BLaER1 treated with 17β-estradiol and CSF1 and Interleukin-3, amounts not matched to agents 10 nM and 100 nM (cell line): Measurements from ENCODE around the gene PLEKHS1.
"Not testable (repeated sequence)": the region's sequence is repeated elsewhere in the genome, so short reads cannot be mapped to it uniquely, and the experiment has no call there.

Experiments used
- H3K27ac ChIP-seq, 11 experiments: shearing (Covaris generic); formaldehyde crosslinking; 2 replicates each; pipeline ENCODE4 v1.8.1; 2022
- H3K27me3 ChIP-seq, 11 experiments: shearing (Covaris generic); formaldehyde crosslinking; 2 replicates each; pipeline ENCODE4 v1.8.1; 2022
- H3K36me3 ChIP-seq, 11 experiments: shearing (Covaris generic); formaldehyde crosslinking; 2 replicates each; pipeline ENCODE4 v1.8.1; 2022
- H3K4me1 ChIP-seq, 10 experiments: shearing (Covaris generic); formaldehyde crosslinking; 2 replicates each; pipeline ENCODE4 v1.8.1; 2022
- H3K4me2 ChIP-seq, 11 experiments: shearing (Covaris generic); formaldehyde crosslinking; 2 replicates each; pipeline ENCODE4 v1.8.1; 2022
- H3K4me3 ChIP-seq, 10 experiments: shearing (Covaris generic); formaldehyde crosslinking; 2 replicates each; pipeline ENCODE4 v1.8.1; 2022
- H3K9ac ChIP-seq, 11 experiments: shearing (Covaris generic); formaldehyde crosslinking; 2 replicates each; pipeline ENCODE4 v1.8.1; 2022
- H3K9me3 ChIP-seq, 11 experiments: shearing (Covaris generic); formaldehyde crosslinking; replicated peaks in 1 of 11; 2 replicates each; pipeline ENCODE4 v1.8.1; 2022
- H4K20me1 ChIP-seq, 11 experiments: shearing (Covaris generic); formaldehyde crosslinking; 2 replicates each; pipeline ENCODE4 v1.8.1; 2022
- Cebpa-rat ChIP-seq, 11 experiments: shearing (Covaris generic); IDR thresholded peaks; 2 replicates each; pipeline ENCODE4 v1.8.1; 2022

Gene PLEKHS1

GRCh38 chr10:113823389-113823788 is 71.9 kb downstream of the PLEKHS1 start:
- no peak overlapping the region for H3K9ac ChIP-seq
- peaks cover under 1 to 38% (median 25%) of the 10 kb centered on the region in 11 experiments; a peak in 21 of 22 replicates for H3K9me3 ChIP-seq
- H3K4me3 ChIP-seq: no peak overlapping the region
- no peaks in the 10 kb centered on the region for H3K4me1 ChIP-seq
- H4K20me1 ChIP-seq: no peaks in the 10 kb centered on the region
- H3K4me2 ChIP-seq: no peak overlapping the region
- H3K36me3 ChIP-seq: no peaks in the 10 kb centered on the region
- no peaks in the 10 kb centered on the region for H3K27me3 ChIP-seq
- H3K27ac ChIP-seq: no peak overlapping the region
- no peak for TF ChIP-seq Cebpa-rat (IDR thresholded peaks at IDR 0.05)

DNA sequence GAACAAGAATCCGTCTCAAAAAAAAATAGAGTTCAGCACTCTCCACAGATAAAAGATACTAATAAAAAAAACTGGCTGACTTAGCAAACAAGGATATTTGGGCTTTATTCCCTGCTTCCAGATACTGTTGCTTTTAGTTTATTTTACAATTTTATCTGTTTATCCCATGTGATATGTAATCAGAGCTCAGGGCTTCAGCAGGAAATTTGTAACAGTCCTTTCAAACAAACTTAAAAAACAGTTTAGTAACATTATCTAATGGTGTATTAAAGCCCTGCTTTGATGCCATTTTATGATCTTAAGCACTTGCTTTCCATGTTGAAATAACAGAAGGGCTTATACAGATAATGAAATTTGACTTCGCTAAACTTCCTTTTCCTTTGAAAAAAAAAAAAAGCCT is 74.3 kb downstream of the PLEKHS1 start:
- no peak overlapping the region for H3K9ac ChIP-seq
- no peak overlapping the region for H3K4me2 ChIP-seq
- H3K4me1 ChIP-seq: no peaks in the 10 kb centered on the region
- no peaks in the 10 kb centered on the region for H3K36me3 ChIP-seq
- H4K20me1 ChIP-seq: no peaks in the 10 kb centered on the region
- TF ChIP-seq Cebpa-rat (IDR thresholded peaks at IDR 0.05): no peak
- no peak overlapping the region for H3K4me3 ChIP-seq
- peaks cover 13 to 50% (median 39%) of the 10 kb centered on the region in 11 experiments for H3K9me3 ChIP-seq
- H3K27ac ChIP-seq: no peak overlapping the region
- no peaks in the 10 kb centered on the region for H3K27me3 ChIP-seq

GRCh38 chr10:113828567-113828966 is 77.1 kb downstream of the PLEKHS1 start:
- Histone ChIP-seq H3K9me3 (peaks cover 13 to 50% (median 39%) of the 10 kb centered on the region in 11 experiments), H3K4me3 (peak overlapping the region in 1 of 10 experiments; percentile 10; a peak in 1 of 20 replicates), H3K4me2 (0 out of 22 replicates have a peak overlapping the region, but pooled peaks of 1 of the 11 experiments have one; percentile 1)
- not testable (repeated sequence) for H4K20me1 ChIP-seq, H3K9ac ChIP-seq, H3K27me3 ChIP-seq, H3K27ac ChIP-seq, H3K36me3 ChIP-seq, H3K4me1 ChIP-seq
